Activated gamma-delta T cell (primary cell): ENCODE results near the gene FAIM2.
"Not testable (repeated sequence)": the region's sequence is repeated elsewhere in the genome, so short reads cannot be mapped to it uniquely, and the experiment has no call there.

Experiments used
- DNase-seq: peaks from one replicate; lab custom pipeline; 2025; lab: John Stamatoyannopoulos, UW

The FAIM2 gene

DNA sequence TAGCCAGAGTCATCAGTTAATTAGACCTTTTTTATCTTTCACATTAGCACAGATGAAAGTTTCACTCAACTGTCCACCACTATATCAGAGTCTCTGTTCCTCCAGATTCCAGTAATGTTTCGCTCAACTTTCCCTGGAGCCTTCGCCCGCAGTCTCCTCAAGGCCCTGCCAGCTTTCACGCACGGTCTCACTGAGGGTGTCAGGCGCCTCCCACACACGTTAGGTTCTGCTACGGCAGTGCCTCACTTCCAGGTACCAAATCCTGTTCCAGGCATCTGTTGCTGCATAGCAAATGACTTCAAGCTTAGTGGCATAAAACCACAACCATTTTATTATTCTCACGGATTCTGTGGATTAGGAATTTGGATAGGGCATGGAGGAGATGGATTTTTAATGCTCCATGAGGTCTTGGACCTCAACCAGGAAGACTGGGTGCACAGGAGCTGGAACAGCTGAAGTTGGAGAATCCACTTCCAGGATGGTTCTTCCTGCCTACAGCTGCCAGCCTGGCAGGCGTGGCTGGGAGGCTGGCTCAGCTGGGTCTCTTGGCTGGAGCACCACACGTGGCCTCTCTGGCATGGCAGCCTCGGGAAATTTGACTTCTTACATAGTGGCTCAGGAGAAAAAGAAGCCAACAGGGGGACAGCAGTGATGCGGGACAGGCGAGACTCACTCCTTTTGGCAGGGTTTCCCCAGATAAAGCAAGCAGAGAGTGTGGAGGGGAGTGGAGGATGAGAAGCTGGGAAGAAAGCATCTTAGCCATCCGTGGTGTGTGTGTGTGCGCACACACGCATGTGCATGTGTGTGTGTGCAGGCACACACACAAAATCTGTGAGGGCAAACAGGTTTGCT, 39.5 kb downstream of the FAIM2 start:
- DNase-seq: no peak

DNA sequence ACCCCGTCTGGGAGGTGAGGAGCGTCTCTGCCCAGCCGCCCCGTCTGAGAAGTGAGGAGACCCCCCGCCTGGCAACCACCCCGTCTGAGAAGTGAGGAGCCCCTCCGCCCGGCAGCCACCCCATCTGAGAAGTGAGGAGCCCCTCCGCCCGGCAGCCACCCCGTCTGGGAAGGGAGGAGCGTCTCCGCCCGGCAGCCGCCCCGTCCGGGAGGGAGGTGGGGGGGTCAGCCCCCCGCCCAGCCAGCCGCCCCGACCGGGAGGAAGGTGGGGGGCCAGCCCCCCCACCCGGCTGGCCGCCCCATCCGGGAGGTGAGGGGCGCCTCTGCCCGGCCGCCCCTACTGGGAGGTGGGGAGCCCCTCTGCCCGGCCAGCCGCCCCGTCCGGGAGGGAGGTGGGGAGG, 42.8 kb downstream of the FAIM2 start:
- not testable (repeated sequence) for DNase-seq

DNA sequence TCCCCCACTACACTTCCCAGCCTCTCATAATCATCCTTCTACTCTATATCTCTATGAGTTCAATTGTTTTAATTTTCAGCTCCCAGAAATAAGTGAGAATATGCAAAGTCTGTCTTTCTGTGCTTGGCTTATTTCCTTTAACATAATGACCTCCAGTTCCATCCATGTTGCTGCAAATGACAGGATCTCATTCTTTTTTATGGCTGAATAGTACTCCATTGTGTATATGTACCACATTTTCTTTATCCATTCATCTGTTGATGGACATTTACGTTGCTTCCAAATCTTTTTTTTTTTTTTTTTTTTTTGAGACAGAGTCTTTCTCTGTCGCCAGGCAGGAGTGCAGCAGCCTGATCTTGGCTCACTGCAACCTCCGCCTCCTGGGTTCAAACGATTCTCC, 47.8 kb downstream of the FAIM2 start:
- not testable (repeated sequence) for DNase-seq

DNA sequence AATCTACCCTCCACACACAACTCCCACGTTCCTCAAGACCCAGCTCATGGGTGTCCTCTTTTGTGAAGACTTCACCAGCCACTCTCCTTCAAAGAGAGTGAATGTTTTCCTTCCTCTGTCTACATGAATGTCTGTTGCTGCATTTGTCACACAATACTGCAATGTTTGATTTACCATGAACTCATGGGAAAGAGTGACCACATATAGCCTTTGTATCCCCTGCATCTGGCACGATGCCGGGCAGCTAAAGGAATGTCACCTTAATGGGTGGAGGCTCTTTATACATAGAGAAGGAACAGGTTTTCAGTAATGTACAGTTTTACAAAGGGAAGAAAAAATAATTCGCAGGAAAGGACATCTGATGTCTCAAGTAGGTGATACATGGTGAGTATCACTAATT, 48.7 kb downstream of the FAIM2 start:
- no peak for DNase-seq

DNA sequence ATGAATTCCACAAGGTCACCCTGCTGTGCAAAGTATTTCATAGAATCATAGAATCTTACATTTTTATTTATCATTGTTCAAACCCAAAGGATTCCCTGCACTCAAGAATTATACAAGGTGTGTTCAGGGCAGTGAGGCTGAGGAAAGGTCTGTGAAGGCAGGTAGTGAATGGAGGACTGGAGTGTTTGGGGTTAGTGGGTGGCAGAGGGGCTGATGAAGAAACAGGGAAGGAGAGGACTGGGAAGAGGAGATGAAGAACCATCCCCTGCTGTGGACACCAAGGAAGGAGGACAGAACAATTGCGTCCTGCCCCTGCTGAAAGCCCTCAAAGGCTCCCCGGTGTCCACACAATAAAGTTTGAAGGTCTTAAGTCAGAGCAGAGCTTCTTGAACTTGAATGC, 50.0 kb downstream of the FAIM2 start:
- no peak for DNase-seq

DNA sequence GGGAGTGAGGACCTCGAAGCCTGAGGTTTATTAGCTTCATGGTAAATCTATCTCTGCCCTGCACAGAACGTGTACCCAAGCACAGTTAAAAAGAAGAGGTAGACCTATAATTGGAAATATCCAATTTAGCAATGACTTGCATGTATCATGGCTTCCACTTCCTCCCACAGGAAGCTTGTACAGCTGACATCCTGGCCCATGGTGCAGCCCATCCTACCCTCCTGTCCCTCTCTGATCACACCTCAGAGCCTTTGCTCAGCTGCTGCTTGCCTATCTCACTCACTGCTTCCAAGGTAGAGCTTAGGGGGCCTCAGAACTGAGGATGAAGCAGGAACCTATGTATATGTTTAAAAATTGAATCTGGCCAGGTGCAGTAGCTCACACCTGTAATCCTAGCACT, 56.5 kb downstream of the FAIM2 start:
- no peak for DNase-seq

GRCh38 chr12:49846032-49846431, 57.7 kb downstream of the FAIM2 start:
- no peak for DNase-seq

GRCh38 chr12:49843876-49844437, 59.7 kb downstream of the FAIM2 start:
- no peak for DNase-seq

DNA sequence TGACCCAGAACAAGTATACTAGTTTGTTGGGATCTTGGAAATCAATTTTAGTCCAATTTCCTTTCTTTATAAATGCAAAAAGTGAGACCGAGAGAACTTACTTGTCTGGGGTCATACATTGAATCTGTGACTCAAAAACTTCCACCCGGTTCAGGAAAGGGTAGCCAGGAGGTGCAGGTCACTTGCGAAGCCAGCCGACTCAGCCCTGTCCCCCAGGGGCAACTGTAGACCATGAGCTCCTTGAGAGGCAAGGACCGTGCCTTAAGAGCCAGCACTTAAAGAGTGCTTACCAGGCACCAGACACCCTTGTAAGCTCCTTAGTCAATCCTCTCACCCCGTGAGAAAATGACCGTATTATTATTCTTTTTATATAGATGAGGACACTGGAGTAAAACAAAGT, 60.3 kb downstream of the FAIM2 start:
- no peak for DNase-seq

GRCh38 chr12:49842519-49843352, 61.0 kb downstream of the FAIM2 start, which contains the start of gene BCDIN3D:
BCDIN3D (minus strand) TSS chr12:49843106; CDS start chr12:49843087, 19 bp downstream.
- DNase-seq: peak; percentile 84

DNA sequence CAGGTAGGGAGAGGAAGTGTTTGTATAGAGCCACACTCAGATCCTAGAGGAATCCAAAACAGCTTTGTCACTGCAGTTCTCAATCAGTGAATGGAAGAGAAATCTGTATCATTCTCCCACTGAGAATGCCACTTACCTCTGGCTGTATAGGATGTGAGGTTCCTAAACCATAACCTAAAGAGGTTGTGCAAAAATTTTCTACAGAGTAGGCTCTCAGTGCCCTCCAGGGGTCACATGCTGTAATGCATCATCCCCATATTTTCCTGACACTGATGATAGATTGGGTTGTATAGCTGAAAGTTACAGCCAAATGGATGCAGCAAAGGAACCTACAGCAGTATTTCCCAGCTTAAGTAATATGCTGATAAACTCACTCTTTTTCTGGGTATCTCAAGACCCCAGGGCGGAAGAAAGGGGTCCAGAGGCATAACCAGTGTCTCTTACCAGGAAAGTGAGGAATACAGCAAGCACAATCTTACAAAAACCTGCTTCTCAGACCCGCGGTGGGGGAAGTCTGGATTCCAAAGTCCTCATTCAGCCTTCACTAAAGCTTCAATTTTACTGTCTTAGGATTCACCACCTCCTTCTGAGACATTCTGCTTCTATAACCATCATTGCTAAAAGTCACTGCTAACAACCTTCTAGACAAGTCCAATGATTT, 64.6 kb downstream of the FAIM2 start:
- DNase-seq: no peak

DNA sequence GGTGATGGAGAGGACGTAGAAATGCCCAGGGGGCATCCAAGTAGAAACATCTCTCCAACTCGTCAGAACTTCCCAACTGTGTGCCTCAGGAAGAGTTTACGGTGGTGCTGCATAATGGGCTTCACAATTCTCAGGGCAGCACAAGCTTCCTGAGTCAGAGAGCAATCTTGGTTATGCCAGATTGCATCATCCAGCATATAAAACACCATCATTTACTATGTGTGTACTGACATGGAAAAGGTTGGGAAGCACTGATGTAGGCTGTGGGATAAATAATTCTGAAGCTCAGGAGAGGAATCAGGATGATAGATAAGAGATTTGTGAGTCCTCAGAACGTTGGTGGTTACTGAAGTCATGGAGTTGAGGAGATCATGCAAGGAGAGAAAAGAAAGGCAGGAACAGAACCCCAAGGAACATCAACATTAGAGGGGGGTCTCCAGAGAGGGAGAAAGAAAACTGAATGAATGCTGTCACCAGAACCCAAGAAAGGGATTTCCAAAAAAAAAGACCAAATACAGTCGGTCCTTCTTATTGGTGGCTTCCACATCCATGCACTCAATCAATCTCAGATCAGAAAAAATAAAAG, 70.8 kb downstream of the FAIM2 start:
- DNase-seq: no peak

GRCh38 chr12:49831717-49832116, 72.0 kb downstream of the FAIM2 start:
- DNase-seq: no peak

- peak; percentile 94 for DNase-seq
Measured at GRCh38 chr12:49828133-49829091, 75.3 kb downstream of the FAIM2 start, which contains the start of gene NCKAP5L. NCKAP5L (minus strand) TSS chr12:49828413; CDS start chr12:49804044, 24,369 bp downstream.

DNA sequence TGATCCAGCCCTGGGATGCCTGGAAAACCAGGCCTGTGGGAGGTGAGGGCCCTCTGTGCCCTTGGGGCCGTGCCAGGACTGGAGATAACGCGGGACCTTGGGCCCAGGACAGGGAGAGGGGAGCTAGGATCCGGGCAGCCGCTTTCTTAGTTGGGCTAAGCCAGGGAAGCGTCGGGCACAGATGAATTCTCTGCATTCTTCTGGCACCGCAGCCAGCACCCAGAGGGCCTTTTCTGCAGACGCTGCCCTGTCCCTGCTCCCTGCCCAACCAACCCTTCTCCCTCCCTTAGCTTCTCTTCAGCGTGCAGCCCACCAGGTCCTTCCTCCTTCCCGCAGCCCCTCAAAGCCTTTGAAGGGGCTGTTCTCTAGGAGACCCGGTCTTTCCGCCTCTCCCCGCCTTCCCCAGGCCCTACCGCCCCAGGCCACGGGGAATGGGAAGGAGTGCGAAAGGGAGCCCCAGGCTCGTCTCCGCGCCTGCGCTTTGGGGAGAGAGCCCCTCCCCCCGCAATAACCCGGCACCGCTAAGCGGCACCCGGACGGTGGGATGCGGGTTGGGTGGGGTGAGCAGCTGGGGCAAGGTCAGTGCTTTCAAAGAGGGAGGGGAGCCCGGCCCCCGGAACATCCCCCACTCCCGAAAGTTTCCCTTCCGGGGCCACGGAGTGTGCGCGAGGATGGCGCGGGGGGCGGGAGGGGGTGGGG, 76.2 kb downstream of the FAIM2 start:
- DNase-seq: peak; percentile 26

- DNase-seq: no peak
Measured at GRCh38 chr12:49827051-49827400, 76.7 kb downstream of the FAIM2 start.

DNA sequence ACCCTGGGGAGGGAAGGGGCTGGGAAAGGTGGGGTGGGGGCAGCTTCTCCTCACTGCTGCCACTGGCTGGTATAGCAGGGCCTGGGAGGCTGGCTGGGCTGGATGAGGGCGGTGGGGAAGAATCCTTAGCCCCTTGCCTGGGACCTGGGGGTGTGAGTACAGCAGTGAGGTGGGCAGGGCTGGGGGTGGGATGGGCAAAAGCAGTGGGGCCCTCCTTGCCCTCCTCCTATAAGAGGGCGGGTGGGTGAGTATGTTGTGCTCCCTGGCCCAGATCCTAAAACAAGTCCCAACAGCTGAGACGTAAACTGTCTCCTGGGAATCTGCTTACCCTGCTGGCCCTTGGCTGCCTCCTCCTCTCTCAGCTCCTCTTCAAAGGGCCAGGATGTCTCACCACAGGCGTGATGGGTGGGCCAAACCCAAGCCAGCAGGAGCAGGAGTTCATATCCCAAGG, 77.7 kb downstream of the FAIM2 start:
- no peak for DNase-seq

GRCh38 chr12:49825360-49825970, 78.2 kb downstream of the FAIM2 start:
- no peak for DNase-seq

GRCh38 chr12:49824895-49825294, 78.8 kb downstream of the FAIM2 start:
- no peak for DNase-seq
